ENCODE results near the gene SRRT.

The SRRT gene

GRCh38 chr7:100875356-100875751 is 451 bp downstream of the SRRT start:
- DNase-seq (ENCODE audit: insufficient read length, low spot score) (no peak), FAIRE-seq (no peak)
- TF ChIP-seq PAX5 (IDR thresholded peaks at IDR 0.05; ENCODE audit: insufficient read depth, low read length, severe bottlenecking) = no peak
- no peak for TF ChIP-seq SPI1 (IDR thresholded peaks at IDR 0.05; ENCODE audit: low read depth, low read length)
- TF ChIP-seq POLR2AphosphoS5 (IDR thresholded peaks at IDR 0.05; ENCODE audit: low read depth, low read length) = no peak
- no peak; the same call in 1 of the 2 replicates for TF ChIP-seq POLR2A (IDR thresholded peaks at IDR 0.05; ENCODE audit: low read depth, low read length)
- TF ChIP-seq TAF1 (IDR thresholded peaks at IDR 0.05; ENCODE audit: low read depth, low read length) = no peak
- no peak for TF ChIP-seq POU2F2 (IDR thresholded peaks at IDR 0.05; ENCODE audit: low read depth, low read length)

- TF ChIP-seq PAX5 (IDR thresholded peaks at IDR 0.05; ENCODE audit: insufficient read depth, low read length, severe bottlenecking) = no peak
- no peak for TF ChIP-seq TAF1 (IDR thresholded peaks at IDR 0.05; ENCODE audit: low read depth, low read length)
- TF ChIP-seq POU2F2 (IDR thresholded peaks at IDR 0.05; ENCODE audit: low read depth, low read length) = no peak
- no peak for TF ChIP-seq SPI1 (IDR thresholded peaks at IDR 0.05; ENCODE audit: low read depth, low read length)
- no peak for TF ChIP-seq POLR2AphosphoS5 (IDR thresholded peaks at IDR 0.05; ENCODE audit: low read depth, low read length)
- no peak for FAIRE-seq
Observed at GRCh38 chr7:100878013-100878412, 3.1 kb downstream of the SRRT start.

GRCh38 chr7:100878685-100879084 is 3.8 kb downstream of the SRRT start:
- FAIRE-seq = no peak
- no peak for DNase-seq (ENCODE audit: insufficient read length, low spot score)
- TF ChIP-seq POLR2AphosphoS5 (IDR thresholded peaks at IDR 0.05; ENCODE audit: low read depth, low read length) (no peak), TAF1 (IDR thresholded peaks at IDR 0.05; ENCODE audit: low read depth, low read length) (no peak), POLR2A (IDR thresholded peaks at IDR 0.05; ENCODE audit: low read depth, low read length) (no peak), PAX5 (IDR thresholded peaks at IDR 0.05; ENCODE audit: insufficient read depth, low read length, severe bottlenecking) (no peak), SPI1 (IDR thresholded peaks at IDR 0.05; ENCODE audit: low read depth, low read length) (no peak), POU2F2 (IDR thresholded peaks at IDR 0.05; ENCODE audit: low read depth, low read length) (no peak)

More at GRCh38 chr7:100878013-100878412, 3.1 kb downstream of the SRRT start:
- no peak for DNase-seq (ENCODE audit: insufficient read length, low spot score)

GRCh38 chr7:100879685-100880261 is 4.9 kb downstream of the SRRT start:
- TF ChIP-seq TAF1 (IDR thresholded peaks at IDR 0.05; ENCODE audit: low read depth, low read length) (no peak), POLR2AphosphoS5 (IDR thresholded peaks at IDR 0.05; ENCODE audit: low read depth, low read length) (no peak), POU2F2 (IDR thresholded peaks at IDR 0.05; ENCODE audit: low read depth, low read length) (no peak), POLR2A (IDR thresholded peaks at IDR 0.05; ENCODE audit: low read depth, low read length) (no peak), PAX5 (IDR thresholded peaks at IDR 0.05; ENCODE audit: insufficient read depth, low read length, severe bottlenecking) (no peak), SPI1 (IDR thresholded peaks at IDR 0.05; ENCODE audit: low read depth, low read length) (no peak)
- DNase-seq (ENCODE audit: insufficient read length, low spot score) = no peak
- no peak for FAIRE-seq

- FAIRE-seq (no peak), DNase-seq (ENCODE audit: insufficient read length, low spot score) (no peak)
- no peak for TF ChIP-seq SPI1 (IDR thresholded peaks at IDR 0.05; ENCODE audit: low read depth, low read length)
- TF ChIP-seq PAX5 (IDR thresholded peaks at IDR 0.05; ENCODE audit: insufficient read depth, low read length, severe bottlenecking) = no peak
- no peak for TF ChIP-seq POLR2A (IDR thresholded peaks at IDR 0.05; ENCODE audit: low read depth, low read length)
- TF ChIP-seq POU2F2 (IDR thresholded peaks at IDR 0.05; ENCODE audit: low read depth, low read length) = no peak
- no peak for TF ChIP-seq TAF1 (IDR thresholded peaks at IDR 0.05; ENCODE audit: low read depth, low read length)
- no peak for TF ChIP-seq POLR2AphosphoS5 (IDR thresholded peaks at IDR 0.05; ENCODE audit: low read depth, low read length)
Observed at GRCh38 chr7:100880645-100881044, 5.7 kb downstream of the SRRT start.

GRCh38 chr7:100881136-100881535 is 6.2 kb downstream of the SRRT start:
- TF ChIP-seq POLR2AphosphoS5 (IDR thresholded peaks at IDR 0.05; ENCODE audit: low read depth, low read length) = no peak
- no peak for TF ChIP-seq SPI1 (IDR thresholded peaks at IDR 0.05; ENCODE audit: low read depth, low read length)
- no peak for TF ChIP-seq POU2F2 (IDR thresholded peaks at IDR 0.05; ENCODE audit: low read depth, low read length)
- no peak for TF ChIP-seq PAX5 (IDR thresholded peaks at IDR 0.05; ENCODE audit: insufficient read depth, low read length, severe bottlenecking)
- no peak for TF ChIP-seq TAF1 (IDR thresholded peaks at IDR 0.05; ENCODE audit: low read depth, low read length)
- TF ChIP-seq POLR2A (IDR thresholded peaks at IDR 0.05; ENCODE audit: low read depth, low read length) = no peak
- no peak for DNase-seq (ENCODE audit: insufficient read length, low spot score)
- no peak for FAIRE-seq

GRCh38 chr7:100882201-100882600 is 7.3 kb downstream of the SRRT start:
- TF ChIP-seq POLR2AphosphoS5 (IDR thresholded peaks at IDR 0.05; ENCODE audit: low read depth, low read length) (no peak), SPI1 (IDR thresholded peaks at IDR 0.05; ENCODE audit: low read depth, low read length) (no peak), POLR2A (IDR thresholded peaks at IDR 0.05; ENCODE audit: low read depth, low read length) (no peak), POU2F2 (IDR thresholded peaks at IDR 0.05; ENCODE audit: low read depth, low read length) (no peak), TAF1 (IDR thresholded peaks at IDR 0.05; ENCODE audit: low read depth, low read length) (no peak), PAX5 (IDR thresholded peaks at IDR 0.05; ENCODE audit: insufficient read depth, low read length, severe bottlenecking) (no peak)
- no peak for FAIRE-seq
- no peak for DNase-seq (ENCODE audit: insufficient read length, low spot score)

GRCh38 chr7:100882785-100883526 is 8.1 kb downstream of the SRRT start:
- DNase-seq (ENCODE audit: insufficient read length, low spot score) (no peak), FAIRE-seq (no peak)
- TF ChIP-seq POLR2AphosphoS5 (IDR thresholded peaks at IDR 0.05; ENCODE audit: low read depth, low read length) = no peak

- no peak for FAIRE-seq
- no peak for DNase-seq (ENCODE audit: insufficient read length, low spot score)
- TF ChIP-seq SPI1 (IDR thresholded peaks at IDR 0.05; ENCODE audit: low read depth, low read length) (no peak), POLR2AphosphoS5 (IDR thresholded peaks at IDR 0.05; ENCODE audit: low read depth, low read length) (no peak; the same call in 1 of the 2 replicates), POU2F2 (IDR thresholded peaks at IDR 0.05; ENCODE audit: low read depth, low read length) (no peak), POLR2A (IDR thresholded peaks at IDR 0.05; ENCODE audit: low read depth, low read length) (no peak), PAX5 (IDR thresholded peaks at IDR 0.05; ENCODE audit: insufficient read depth, low read length, severe bottlenecking) (no peak), TAF1 (IDR thresholded peaks at IDR 0.05; ENCODE audit: low read depth, low read length) (no peak)
Observed at GRCh38 chr7:100884736-100885439, 10.0 kb downstream of the SRRT start.

All from GM12891 (cell line).